GM12864 (cell line): ENCODE results near the gene IFNAR1.
"Not testable (repeated sequence)": the region's sequence is repeated elsewhere in the genome, so short reads cannot be mapped to it uniquely, and the experiment has no call there.

Experiments
- DNase-seq: peaks from one replicate; pipeline ENCODE4 v3.0.0-alpha.2; 2011; ENCODE audit warnings: low read depth
- H3K4me3 ChIP-seq: 2 replicates; pipeline ENCODE4 v1.5.1; 2011; ENCODE audit warnings: mild to moderate bottlenecking, low read depth, low read length, control low read depth
- TF ChIP-seq, protein P1 (sequence below): IDR thresholded peaks from 2 replicates; pipeline ENCODE4 v1.5.1; 2011; ENCODE audit warnings: low read depth, mild to moderate bottlenecking, moderate library complexity, low read length, control low read depth, inconsistent platforms; ENCODE audit errors: missing control alignments

Gene IFNAR1

DNA sequence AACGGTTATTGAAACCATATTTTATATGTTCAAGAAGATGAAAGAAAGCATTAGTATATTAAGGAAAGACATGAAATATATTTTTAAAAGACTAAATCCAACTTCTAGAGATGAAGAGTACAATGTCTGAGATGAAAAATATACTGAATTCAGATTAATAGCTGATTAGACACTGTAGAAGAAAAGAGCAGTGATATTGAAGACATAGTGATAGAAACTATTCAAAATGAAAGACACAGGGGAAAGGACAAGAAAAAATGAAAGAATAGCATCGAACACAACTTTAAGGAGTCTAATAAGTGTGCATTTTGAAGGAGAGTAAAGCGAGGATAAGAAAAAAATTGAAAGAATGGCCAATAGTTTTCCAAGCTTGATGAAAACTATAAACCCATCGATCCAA, 11.2 kb upstream of the IFNAR1 start:
- TF ChIP-seq, protein P1, sequence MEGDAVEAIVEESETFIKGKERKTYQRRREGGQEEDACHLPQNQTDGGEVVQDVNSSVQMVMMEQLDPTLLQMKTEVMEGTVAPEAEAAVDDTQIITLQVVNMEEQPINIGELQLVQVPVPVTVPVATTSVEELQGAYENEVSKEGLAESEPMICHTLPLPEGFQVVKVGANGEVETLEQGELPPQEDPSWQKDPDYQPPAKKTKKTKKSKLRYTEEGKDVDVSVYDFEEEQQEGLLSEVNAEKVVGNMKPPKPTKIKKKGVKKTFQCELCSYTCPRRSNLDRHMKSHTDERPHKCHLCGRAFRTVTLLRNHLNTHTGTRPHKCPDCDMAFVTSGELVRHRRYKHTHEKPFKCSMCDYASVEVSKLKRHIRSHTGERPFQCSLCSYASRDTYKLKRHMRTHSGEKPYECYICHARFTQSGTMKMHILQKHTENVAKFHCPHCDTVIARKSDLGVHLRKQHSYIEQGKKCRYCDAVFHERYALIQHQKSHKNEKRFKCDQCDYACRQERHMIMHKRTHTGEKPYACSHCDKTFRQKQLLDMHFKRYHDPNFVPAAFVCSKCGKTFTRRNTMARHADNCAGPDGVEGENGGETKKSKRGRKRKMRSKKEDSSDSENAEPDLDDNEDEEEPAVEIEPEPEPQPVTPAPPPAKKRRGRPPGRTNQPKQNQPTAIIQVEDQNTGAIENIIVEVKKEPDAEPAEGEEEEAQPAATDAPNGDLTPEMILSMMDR, result no peak
- no peak overlapping the region for H3K4me3 ChIP-seq
- DNase-seq, result no peak

DNA sequence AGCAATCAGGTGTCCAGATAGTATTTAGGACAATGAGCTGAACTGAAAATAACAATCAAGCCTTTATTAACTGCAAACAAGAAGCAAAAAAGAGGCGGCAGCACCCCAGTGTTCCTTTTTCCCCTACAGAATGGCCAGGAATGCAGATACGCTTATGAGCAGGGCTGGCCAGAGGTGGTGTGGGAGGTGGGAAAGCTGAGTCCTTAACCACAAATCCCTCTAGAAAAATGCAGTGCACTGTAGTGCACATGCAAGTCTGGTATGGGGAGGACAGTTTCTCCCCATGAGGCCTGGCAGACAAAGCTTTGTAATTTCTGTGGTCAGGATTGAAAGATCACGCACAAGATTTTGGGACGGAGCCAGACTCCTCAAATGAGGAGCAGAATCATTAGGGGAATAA, 10.7 kb upstream of the IFNAR1 start:
- DNase-seq, result no peak
- TF ChIP-seq, protein P1, result no peak
- H3K4me3 ChIP-seq, result no peak overlapping the region

DNA sequence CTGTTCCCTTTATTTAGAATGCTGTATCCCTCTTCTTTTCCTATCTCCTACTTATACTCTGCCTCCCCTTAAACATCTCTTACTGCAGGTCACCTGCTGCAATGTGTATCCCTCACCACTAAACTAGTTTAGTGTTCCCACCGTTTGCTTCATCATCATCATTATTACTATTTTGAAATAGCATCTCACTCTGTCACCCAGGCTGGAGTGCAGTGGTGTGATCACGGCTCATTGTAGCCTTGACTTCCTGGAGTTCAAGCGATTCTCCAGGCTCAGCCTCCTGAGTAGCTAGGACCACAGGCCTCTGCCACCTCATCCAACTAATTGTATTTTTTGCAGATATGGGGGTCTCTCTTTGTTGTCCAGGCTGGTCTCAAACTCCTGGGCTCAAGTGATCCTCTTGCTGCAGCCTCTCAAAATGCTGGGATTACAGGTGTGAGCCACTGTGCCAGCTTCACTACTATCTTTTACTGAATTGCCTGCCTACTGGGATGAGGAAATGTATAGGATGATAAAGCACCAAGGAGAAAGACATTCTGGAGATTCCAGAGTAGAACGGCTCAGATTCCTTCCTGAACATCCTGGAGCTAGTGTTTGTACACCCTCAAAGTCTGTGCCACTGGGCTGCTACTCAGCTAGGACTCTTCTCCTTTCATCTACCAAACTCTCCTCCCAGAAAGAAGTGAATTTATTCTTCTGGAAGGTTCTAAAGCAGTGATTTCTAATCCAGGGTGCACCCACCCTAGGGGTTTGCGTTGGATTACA, 8.6 kb upstream of the IFNAR1 start:
- no peak for DNase-seq
- no peak overlapping the region for H3K4me3 ChIP-seq
- TF ChIP-seq, protein P1, result no peak

DNA sequence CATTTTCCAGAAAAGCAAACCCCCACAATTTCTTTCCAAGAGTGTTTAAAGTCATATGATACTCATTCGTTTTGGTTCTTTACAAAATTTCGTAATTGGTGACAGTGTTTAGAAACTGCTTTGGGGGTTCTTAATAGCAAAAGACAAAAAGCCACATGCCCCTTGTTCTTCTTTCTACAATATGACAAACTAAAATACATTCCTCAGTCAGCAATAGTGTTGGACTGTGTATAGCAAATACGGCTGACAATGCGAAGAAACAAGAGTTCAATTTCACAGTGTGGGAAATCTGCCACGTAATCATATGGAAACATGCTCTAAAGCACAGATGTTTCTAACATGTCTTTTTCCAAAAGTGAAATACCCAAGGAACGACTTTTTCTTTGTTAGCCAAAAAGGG, 7.6 kb upstream of the IFNAR1 start:
- no peak for DNase-seq
- H3K4me3 ChIP-seq, result no peak overlapping the region
- TF ChIP-seq, protein P1, result no peak

DNA sequence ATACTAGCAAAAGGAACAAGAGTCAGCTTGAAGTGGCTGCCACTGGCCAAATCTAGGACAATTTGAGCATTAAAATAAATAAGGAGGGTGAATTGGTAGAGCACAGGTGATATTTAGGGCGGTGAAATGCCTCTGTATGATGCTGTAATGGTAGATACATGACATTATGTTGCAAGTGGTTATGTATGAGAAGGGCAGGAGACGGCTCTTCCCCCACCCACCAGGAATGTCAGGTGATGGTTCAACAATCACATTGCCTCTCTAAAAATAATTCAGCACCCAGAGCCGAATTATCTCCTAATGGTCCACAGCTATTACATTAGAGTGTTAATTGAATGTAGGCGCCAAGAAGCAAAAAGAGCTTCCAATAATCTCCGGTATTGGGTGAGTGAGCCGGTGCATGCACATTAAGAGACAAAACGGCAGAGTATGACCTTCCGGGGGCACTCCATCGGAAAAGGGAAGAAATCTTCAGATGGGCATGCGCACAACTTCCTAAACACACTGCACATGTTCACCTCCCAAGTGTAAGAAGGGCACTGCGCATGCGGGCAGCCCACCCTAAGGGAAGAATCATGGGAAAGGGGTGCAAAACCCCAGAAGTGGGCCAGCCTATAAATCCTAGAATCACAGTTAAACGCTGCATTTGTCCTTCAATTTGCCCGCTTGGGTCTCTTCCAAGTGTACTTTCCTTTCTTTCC, 6.8 kb upstream of the IFNAR1 start:
- H3K4me3 ChIP-seq, result no peak overlapping the region
- DNase-seq, result no peak
- TF ChIP-seq, protein P1, result no peak

DNA sequence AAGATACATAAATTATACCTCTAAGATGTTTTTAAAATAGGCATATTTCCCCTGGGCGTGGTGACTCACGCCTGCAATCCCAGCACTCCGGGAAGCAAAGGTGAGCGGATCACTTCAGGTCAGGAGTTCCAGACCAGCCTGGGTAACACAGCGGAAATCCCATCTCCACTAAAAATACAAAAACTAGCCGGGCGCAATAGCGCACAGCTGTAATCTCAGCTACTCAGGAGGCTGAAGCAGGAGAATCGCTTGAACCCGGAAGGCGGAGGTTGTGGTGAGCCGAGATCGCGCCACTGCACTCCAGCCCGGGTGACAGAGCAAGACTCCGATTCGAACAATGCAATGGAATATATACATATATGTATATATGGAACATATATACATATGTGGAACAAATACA, 3.8 kb upstream of the IFNAR1 start:
- DNase-seq, H3K4me3 ChIP-seq: not testable (repeated sequence)

DNA sequence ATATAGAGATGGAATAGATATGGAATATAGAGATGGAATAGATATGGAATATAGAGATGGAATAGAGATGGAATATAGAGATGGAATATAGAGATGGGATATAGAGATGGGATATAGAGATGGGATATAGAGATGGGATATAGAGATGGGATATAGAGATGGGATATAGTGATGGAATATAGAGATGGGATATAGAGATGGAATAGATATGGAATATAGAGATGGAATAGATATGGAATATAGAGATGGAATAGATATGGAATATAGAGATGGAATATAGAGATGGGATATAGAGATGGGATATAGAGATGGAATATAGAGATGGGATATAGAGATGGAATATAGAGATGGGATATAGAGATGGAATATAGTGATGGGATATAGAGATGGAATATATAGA, 1.2 kb upstream of the IFNAR1 start:
- not testable (repeated sequence) for H3K4me3 ChIP-seq, DNase-seq
